ENCODE results near the gene LIME1. TPM values are rescaled to one million over a fixed set of nuclear protein-coding genes. Genes with fewer than 3 reads are reported as not detected.
"Not testable (repeated sequence)": the region's sequence is repeated elsewhere in the genome, so short reads cannot be mapped to it uniquely, and the experiment has no call there.

Gene LIME1
- total RNA-seq, 1 experiment from 2014 or later: 2.4 TPM

- DNase-seq (ENCODE audit: low read depth): no peak
Measured at GRCh38 chr20:63771046-63771707, 34.7 kb downstream of the LIME1 start.

DNA sequence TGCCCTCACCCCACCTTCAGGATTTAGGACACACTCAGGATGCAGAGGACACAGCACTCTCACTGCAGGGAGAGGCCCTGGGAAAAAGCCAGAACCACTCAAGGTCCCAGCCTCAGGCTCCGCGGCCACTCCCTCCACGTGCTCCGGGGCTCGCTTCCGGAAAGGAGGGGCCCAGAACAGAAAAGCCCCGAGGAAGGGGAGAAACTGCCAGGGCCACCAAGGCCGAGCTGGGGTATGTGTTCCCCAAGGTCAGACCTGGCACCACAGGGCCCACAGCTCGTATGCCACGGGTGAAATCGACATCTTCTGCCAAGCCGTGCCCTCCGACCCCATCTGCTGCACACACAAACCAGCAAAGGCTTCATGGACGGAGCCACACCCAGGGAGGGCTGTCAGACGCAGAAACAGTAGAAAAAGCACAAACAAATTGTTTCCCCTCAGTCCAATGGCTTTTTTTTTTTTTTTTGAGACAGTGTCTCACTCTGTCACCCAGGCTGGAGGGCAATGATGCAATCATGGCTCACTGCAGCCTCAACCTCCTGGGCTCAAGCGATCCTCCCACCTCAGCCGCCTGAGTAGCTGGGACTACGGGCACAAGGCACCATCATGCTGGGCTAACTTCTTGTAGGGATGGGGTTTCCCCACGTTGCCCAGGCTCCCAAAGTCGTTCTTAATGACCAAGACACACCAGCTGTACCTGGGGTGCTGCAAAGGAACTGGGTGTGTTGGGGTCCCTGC lies 36.5 kb downstream of the LIME1 start:
- no peak for DNase-seq (ENCODE audit: low read depth)

- no peak for DNase-seq (ENCODE audit: low read depth)
Measured at GRCh38 chr20:63773571-63774241, 37.2 kb downstream of the LIME1 start.

DNA sequence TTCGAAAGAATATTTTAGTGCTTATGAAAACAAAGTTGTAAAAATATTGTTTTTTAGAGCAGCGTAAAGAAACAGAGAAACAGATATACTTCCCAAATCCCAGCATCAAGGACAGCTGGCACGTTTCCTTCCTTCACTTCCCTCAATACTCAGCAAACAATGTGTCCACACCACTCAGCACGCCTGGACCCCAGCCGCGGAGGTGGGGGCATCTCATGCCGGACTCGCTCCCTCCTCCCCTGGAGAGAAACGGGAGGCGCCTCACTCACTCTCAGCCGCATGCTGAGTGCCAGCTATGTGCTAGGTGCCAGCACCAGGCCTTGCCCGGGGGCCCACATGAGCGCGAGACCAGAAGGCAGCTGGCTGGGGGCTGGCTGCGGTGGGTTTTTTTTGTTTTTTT lies 37.8 kb downstream of the LIME1 start:
- no peak for DNase-seq (ENCODE audit: low read depth)

DNA sequence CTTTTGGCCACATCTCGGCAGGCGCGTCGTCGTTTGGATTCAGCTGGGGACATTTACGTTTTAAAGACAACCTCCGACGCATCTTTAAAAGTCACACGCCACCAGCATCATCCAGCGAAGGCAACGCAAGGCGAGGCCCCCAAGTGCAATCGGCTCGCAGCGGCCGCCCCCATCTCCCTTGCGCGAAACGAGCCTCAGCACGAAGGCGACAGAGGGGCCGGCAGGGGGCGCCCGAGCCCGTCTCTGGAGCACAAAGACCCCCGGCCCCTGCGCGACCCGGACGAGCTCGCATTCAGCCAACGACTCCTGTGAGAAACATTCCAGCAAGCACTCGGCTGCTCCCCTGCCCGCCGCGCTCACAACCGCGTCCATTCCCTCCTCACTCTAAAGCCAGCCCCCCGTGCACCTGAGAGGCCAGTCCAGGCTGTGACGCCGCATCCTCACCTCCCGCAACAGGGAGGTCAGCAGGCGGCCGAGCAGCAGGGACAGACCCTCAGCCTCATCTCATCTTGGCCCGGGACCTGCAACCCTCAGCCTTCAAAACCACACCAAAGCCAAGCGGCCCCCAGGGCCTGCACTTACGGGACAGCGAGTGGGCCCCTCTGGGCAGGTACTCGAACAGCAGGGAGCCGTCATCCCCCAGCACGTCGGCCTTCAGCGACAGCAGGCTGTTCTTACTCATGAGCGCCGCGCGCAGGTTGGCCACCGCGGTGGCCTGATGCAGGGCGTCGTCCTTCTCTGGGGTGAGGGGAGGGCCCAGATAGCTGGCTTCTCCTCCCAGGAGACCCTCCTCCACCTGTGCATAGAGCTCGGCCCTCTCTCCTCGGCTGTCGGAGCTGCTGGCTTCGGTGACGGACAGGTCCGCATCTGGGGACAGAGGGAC lies 38.9 kb downstream of the LIME1 start:
- DNase-seq (ENCODE audit: low read depth): peak; percentile 41

DNA sequence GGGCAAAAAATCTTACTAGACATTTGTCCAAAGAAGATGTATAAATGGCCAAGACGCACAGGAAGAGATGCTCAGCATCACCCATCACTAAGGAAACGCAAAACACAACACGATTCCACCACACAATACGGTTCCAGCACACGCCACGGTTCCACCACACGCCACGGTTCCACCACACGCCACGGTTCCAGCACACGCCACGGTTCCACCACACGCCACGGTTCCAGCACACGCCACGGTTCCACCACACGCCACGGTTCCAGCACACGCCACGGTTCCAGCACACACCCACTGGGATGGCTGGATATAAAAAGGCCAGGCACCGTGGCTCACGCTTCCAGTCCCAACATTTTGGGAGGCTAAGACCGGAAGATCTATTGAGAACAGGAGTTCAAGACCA lies 40.4 kb downstream of the LIME1 start:
- DNase-seq (ENCODE audit: low read depth): not testable (repeated sequence)

DNA sequence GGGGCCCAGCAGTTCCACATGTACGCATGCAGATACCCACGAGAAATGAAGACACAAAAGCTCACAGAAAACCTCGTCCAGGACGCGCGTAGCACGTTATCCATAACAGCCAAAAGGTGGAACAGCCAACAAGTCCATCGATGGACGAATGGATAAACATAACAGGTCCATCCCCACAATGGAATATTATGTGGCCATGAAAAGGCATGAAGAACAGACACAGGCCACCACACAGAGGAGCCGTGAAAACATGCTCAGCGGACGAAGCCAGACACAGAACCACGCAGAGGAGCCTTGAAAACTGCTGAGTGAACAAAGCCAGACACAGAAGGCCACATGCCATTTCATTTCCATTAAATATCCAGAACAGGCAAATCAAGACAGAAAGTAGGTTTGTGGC lies 41.1 kb downstream of the LIME1 start:
- no peak for DNase-seq (ENCODE audit: low read depth)

DNA sequence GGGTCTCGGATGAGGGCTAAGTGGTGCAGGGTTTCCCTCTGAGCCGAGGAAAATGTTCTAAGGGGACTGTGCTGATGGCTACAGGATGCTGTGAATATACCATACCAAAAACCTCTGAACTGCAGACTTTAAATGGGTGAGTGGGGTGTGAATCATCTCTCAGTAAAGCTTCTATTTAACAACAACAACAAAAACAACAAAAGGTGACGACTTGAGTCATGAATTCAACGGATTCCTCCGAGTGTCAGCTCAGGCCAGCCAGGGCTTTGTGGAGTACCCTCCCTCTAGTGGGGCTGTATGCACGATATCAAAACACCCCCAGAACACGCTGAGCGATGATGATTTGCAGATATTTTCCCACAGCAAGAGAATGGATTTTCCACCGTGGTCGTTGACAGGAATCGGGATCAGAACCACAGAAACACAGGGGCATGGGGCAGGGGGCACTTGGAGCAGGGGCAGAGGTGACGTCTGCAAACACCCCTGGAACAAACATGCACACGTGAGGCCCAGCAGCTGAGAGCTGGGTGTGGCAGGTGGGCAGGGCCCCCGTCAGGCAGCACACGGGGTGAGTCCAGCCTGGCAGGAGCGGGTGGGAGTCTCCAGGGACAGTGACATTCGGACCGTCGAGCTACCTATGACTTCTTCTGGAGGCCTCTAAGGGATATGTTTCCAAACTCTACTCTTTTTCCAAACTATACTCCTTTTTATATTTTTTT lies 41.7 kb downstream of the LIME1 start:
- no peak for DNase-seq (ENCODE audit: low read depth)

DNA sequence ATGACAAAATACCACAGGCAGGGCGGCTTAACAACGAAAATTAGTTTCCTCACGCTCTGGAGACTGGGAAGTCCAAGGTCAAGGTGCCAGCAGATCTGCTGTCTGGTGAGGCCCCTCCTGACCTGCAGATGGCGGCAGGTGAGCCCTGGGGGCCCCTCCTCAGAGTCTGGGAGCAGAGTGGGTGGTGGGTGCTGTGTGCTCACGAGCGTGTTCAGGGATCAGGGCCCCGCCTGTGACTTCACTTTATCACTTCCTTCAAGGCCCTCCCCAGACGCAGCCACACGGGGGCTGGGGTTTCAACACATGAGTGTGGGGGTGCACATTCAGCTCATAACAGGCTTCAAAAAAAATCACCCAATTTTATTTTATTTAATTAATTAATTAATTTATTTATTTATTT lies 42.4 kb downstream of the LIME1 start:
- DNase-seq (ENCODE audit: low read depth): no peak

DNA sequence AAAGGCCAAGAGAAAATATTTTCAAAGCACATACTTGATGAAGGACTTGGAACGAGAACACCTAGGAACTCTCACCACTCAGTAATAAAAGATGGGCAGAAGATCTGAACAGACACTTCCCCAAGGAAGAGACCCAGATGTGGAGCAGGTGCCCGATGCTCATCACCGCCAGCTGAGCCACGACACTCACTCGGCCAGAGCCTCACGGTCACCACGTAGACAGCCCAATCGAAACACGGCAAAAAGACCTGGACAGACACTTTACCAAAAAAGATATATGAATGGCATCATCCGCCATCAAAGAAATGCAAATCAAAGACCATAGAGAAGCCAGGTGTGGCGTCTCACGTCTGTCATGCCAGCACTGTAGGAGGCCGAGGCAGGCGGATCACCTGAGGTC lies 44.7 kb downstream of the LIME1 start:
- no peak for DNase-seq (ENCODE audit: low read depth)

DNA sequence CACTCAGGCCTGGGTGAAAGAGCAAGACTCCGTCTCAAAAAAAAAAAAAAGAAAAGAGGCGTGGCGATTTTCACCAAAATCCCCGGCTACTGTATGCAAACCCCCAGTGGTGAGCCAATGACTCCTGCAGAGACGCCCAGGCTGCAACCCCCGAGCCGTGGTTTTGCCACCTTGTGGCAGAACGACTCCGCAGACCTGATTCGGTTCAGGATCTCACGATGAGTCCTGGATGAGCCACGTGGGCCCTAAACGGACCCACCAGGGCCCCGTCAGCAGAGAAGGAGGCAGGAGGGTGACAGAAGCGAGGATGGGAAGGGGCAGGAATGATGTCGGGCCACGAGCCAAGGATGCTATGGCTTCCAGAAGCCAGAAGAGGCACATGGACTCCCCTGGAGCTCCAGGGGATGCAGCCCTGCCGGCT lies 45.6 kb downstream of the LIME1 start:
- no peak for DNase-seq (ENCODE audit: low read depth)

DNA sequence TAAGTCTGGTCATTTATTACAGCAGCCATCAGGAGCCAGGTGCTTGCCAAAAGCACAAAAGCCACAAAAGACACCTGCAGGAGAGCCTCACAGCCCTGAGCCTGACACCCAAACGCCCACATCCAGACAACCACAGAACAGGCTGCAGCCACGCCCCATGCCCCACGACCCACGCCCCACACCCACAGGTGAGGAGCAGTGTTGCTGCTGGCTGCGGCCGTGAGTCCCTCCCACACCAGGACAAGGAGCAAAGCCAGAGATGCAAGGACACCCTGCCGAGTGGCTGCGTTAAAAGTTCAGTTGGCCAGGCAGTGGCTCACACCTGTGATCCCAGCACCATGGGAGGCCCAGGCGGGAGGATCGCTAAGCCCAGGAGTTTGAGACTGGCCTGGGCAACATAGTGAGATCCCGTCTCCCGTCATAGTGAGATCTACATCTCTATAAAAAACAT lies 46.1 kb downstream of the LIME1 start:
- no peak for DNase-seq (ENCODE audit: low read depth)

DNA sequence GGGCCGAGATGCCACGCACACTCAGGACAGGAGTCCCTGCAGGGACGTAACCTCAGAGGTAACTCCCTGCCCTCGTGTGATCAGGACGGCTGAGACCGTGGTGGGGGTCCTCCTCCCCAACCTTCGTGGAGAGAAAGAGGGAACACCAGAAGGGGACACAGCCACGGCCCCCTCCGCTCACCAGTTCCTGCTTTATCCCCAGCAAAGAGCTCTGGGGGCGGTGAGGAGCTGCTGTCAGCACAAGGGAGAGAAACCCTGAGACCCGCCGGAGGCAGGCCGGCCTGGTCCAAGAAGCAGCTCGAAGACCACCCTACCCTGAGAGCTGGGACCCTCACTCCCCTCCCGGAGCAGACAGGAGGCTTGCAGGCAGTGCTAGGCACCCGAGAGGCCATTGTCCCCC lies 47.5 kb downstream of the LIME1 start:
- no peak for DNase-seq (ENCODE audit: low read depth)

GRCh38 chr20:63785691-63786131 lies 49.2 kb downstream of the LIME1 start:
- no peak for DNase-seq (ENCODE audit: low read depth)

- no peak for DNase-seq (ENCODE audit: low read depth)
Measured at GRCh38 chr20:63787302-63787701, 50.8 kb downstream of the LIME1 start.

DNA sequence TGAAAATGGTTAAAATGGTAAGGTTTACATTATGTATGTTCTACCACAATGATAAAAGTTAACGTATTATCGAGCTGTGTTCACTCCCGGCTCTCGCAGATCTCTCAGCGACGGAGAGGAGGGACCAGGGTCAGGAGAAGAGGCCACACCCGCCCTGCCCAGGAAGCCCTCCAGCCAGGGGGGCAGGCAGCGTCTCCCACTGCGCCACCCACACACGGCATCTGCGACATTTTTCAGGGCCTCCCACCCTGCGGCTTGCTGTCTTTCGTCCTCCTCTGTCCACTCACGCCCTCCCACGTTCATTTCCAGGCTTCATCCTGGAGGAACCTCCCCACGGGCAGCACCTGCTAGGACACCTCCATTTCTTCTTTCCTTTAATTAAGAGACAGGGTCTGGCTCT lies 51.3 kb downstream of the LIME1 start:
- no peak for DNase-seq (ENCODE audit: low read depth)

Other genes with a start within 250 kb of the LIME1 start
- 3.9 and 6.4 TPM in 2 replicates for gene EEF1A2, start 237.6 kb upstream of the LIME1 start, total RNA-seq (2014; rRNA removed; shearing (Covaris generic))
- 30.6 and 39.0 TPM in 2 replicates for gene PPDPF, start 215.9 kb upstream of the LIME1 start, total RNA-seq (2014; rRNA removed; shearing (Covaris generic))
- gene PTK6, start 199.3 kb upstream of the LIME1 start, total RNA-seq (2014; rRNA removed; shearing (Covaris generic)): not detected in 2 replicates
- not detected in 2 replicates for gene SRMS, start 188.9 kb upstream of the LIME1 start, total RNA-seq (2014; rRNA removed; shearing (Covaris generic))
- gene FNDC11, start 182.5 kb upstream of the LIME1 start, total RNA-seq (2014; rRNA removed; shearing (Covaris generic)): not detected in 2 replicates
- gene HELZ2, start 162.4 kb upstream of the LIME1 start, total RNA-seq (2014; rRNA removed; shearing (Covaris generic)): 19.2 and 19.3 TPM in 2 replicates
- gene GMEB2, start 109.6 kb upstream of the LIME1 start, total RNA-seq (2014; rRNA removed; shearing (Covaris generic)): 6.2 and 7.6 TPM in 2 replicates
- gene STMN3, start 83.2 kb upstream of the LIME1 start, total RNA-seq (2014; rRNA removed; shearing (Covaris generic)): 18.5 and 23.3 TPM in 2 replicates
- gene RTEL1, start 78.4 kb upstream of the LIME1 start, total RNA-seq (2014; rRNA removed; shearing (Covaris generic)): 11.4 and 26.0 TPM in 2 replicates
- gene TNFRSF6B, start 40.0 kb upstream of the LIME1 start, total RNA-seq (2014; rRNA removed; shearing (Covaris generic)): 12.6 and 14.7 TPM in 2 replicates
- gene ARFRP1, start 28.7 kb upstream of the LIME1 start, total RNA-seq (2014; rRNA removed; shearing (Covaris generic)): 25.1 and 28.2 TPM in 2 replicates
- 18.7 and 29.2 TPM in 2 replicates for gene ZGPAT, start 28.6 kb upstream of the LIME1 start, total RNA-seq (2014; rRNA removed; shearing (Covaris generic))
- gene SLC2A4RG, start 3.1 kb downstream of the LIME1 start, total RNA-seq (2014; rRNA removed; shearing (Covaris generic)): 6.6 and 14.6 TPM in 2 replicates
- 3.4 and 3.5 TPM in 2 replicates for gene ZBTB46, start 94.6 kb downstream of the LIME1 start, total RNA-seq (2014; rRNA removed; shearing (Covaris generic))
- not detected in 2 replicates for gene ABHD16B, start 124.8 kb downstream of the LIME1 start, total RNA-seq (2014; rRNA removed; shearing (Covaris generic))
- gene TPD52L2, start 128.6 kb downstream of the LIME1 start, total RNA-seq (2014; rRNA removed; shearing (Covaris generic)): 80.3 and 92.0 TPM in 2 replicates
- 34.4 and 40.1 TPM in 2 replicates for gene DNAJC5, start 158.5 kb downstream of the LIME1 start, total RNA-seq (2014; rRNA removed; shearing (Covaris generic))
- gene UCKL1, start 219.8 kb downstream of the LIME1 start, total RNA-seq (2014; rRNA removed; shearing (Covaris generic)): 3.1 and 6.3 TPM in 2 replicates
- gene ZNF512B, start 233.3 kb downstream of the LIME1 start, total RNA-seq (2014; rRNA removed; shearing (Covaris generic)): 3.9 and 4.5 TPM in 2 replicates
- 0.86 and 1.2 TPM in 2 replicates for gene SAMD10, start 243.0 kb downstream of the LIME1 start, total RNA-seq (2014; rRNA removed; shearing (Covaris generic))
- gene PRPF6, start 244.5 kb downstream of the LIME1 start, total RNA-seq (2014; rRNA removed; shearing (Covaris generic)): 81.6 and 82.7 TPM in 2 replicates